ENCODE results near the gene PRKAB1. TPM values are rescaled to one million over a fixed set of nuclear protein-coding genes. Genes with fewer than 3 reads are reported as not detected.

Gene PRKAB1
- total RNA-seq, 4 donors from 2014 or later: 18.2 to 32.0 (median 25.4) TPM

- WGBS: 84% methylated on average over 3 of the region's 3 CpGs
- Histone ChIP-seq H3K4me3 (no peak overlapping the region), H3K36me3 (peaks cover 37 to 53% (median 48%) of the 10 kb centered on the region in 4 donors), H3K9me3 (no peaks in the 10 kb centered on the region), H3K4me1 (peaks cover 29 to 65% (median 46%) of the 10 kb centered on the region in 4 donors), H3K27me3 (no peaks in the 10 kb centered on the region), H3K27ac (replicated peaks in 1 of 4) (no peak overlapping the region)
- TF ChIP-seq EP300 (IDR thresholded peaks at IDR 0.05) (no peak), CTCF (IDR thresholded peaks at IDR 0.05) (no peak), POLR2AphosphoS5 (IDR thresholded peaks at IDR 0.05) (no peak), POLR2A (IDR thresholded peaks at IDR 0.05; ENCODE audit: low read depth) (no peak)
- intact Hi-C loops (cut with DNase I): no loop called here
- DNase-seq (ENCODE audit: extremely low spot score): no peak
Observed at GRCh38 chr12:119671070-119671469, 3.1 kb downstream of the PRKAB1 start.

GRCh38 chr12:119672194-119672593 is 4.3 kb downstream of the PRKAB1 start:
- intact Hi-C loops (cut with DNase I): no loop called here
- Histone ChIP-seq H3K27me3 (no peaks in the 10 kb centered on the region), H3K4me1 (peaks cover 26 to 57% (median 36%) of the 10 kb centered on the region in 4 donors), H3K9me3 (no peaks in the 10 kb centered on the region), H3K27ac (replicated peaks in 1 of 4) (peak overlapping the region in 1 of 4 donors; percentile 68), H3K36me3 (peaks cover 45 to 64% (median 59%) of the 10 kb centered on the region in 4 donors), H3K4me3 (no peak overlapping the region)
- no peak for DNase-seq (ENCODE audit: extremely low spot score)
- 92% methylated on average over 8 of the region's 8 CpGs for WGBS
- TF ChIP-seq EP300 (IDR thresholded peaks at IDR 0.05) (no peak), POLR2A (IDR thresholded peaks at IDR 0.05; ENCODE audit: low read depth) (no peak), POLR2AphosphoS5 (IDR thresholded peaks at IDR 0.05) (no peak), CTCF (IDR thresholded peaks at IDR 0.05) (no peak)

GRCh38 chr12:119673634-119674033 is 5.7 kb downstream of the PRKAB1 start:
- intact Hi-C loops (cut with DNase I): no loop called here
- no peak for DNase-seq (ENCODE audit: extremely low spot score)
- peak overlapping the region; percentile 38 to 68 (median 56) for H3K27ac ChIP-seq (replicated peaks in 1 of 4)

GRCh38 chr12:119674560-119674959 is 6.6 kb downstream of the PRKAB1 start:
- WGBS: 81% methylated on average over 4 of the region's 4 CpGs
- Histone ChIP-seq H3K36me3 (peaks cover 69 to 88% (median 82%) of the 10 kb centered on the region in 4 donors), H3K4me1 (peaks cover 17 to 47% (median 21%) of the 10 kb centered on the region in 4 donors), H3K9me3 (no peaks in the 10 kb centered on the region), H3K4me3 (no peak overlapping the region), H3K27ac (replicated peaks in 1 of 4) (peak overlapping the region; percentile 38 to 68 (median 56)), H3K27me3 (no peaks in the 10 kb centered on the region)
- intact Hi-C loops (cut with DNase I): no loop called here
- TF ChIP-seq POLR2A (IDR thresholded peaks at IDR 0.05; ENCODE audit: low read depth): no peak
- TF ChIP-seq CTCF (IDR thresholded peaks at IDR 0.05): no peak
- TF ChIP-seq EP300 (IDR thresholded peaks at IDR 0.05): no peak
- no peak for TF ChIP-seq POLR2AphosphoS5 (IDR thresholded peaks at IDR 0.05)
- no peak for DNase-seq (ENCODE audit: extremely low spot score)

More at GRCh38 chr12:119673634-119674033, 5.7 kb downstream of the PRKAB1 start:
- Histone ChIP-seq H3K27me3 (no peaks in the 10 kb centered on the region), H3K36me3 (peaks cover 60 to 79% (median 73%) of the 10 kb centered on the region in 4 donors), H3K4me3 (no peak overlapping the region), H3K9me3 (no peaks in the 10 kb centered on the region), H3K4me1 (peaks cover 21 to 53% (median 30%) of the 10 kb centered on the region in 4 donors)
- WGBS: 71% methylated on average over 7 of the region's 7 CpGs
- TF ChIP-seq POLR2AphosphoS5 (IDR thresholded peaks at IDR 0.05): peak; percentile 43 to 52
- TF ChIP-seq POLR2A (IDR thresholded peaks at IDR 0.05; ENCODE audit: low read depth): no peak

- Histone ChIP-seq H3K4me1 (peaks cover 12 to 33% (median 13%) of the 10 kb centered on the region in 4 donors), H3K27me3 (no peaks in the 10 kb centered on the region), H3K27ac (replicated peaks in 1 of 4) (no peak overlapping the region), H3K4me3 (no peak overlapping the region), H3K9me3 (no peaks in the 10 kb centered on the region), H3K36me3 (peaks cover 81 to 100% (median 97%) of the 10 kb centered on the region in 4 donors)
- TF ChIP-seq EP300 (IDR thresholded peaks at IDR 0.05): no peak
- DNase-seq (ENCODE audit: extremely low spot score): no peak
- 76% methylated on average over 9 of the region's 9 CpGs for WGBS
- intact Hi-C loops (cut with DNase I): no loop called here
Observed at GRCh38 chr12:119676022-119676421, 8.1 kb downstream of the PRKAB1 start.

GRCh38 chr12:119676573-119676972 is 8.6 kb downstream of the PRKAB1 start:
- no peaks in the 10 kb centered on the region for H3K27me3 ChIP-seq
- H3K4me3 ChIP-seq: no peak overlapping the region
- H3K9me3 ChIP-seq: no peaks in the 10 kb centered on the region
- DNase-seq (ENCODE audit: extremely low spot score): no peak
- TF ChIP-seq POLR2AphosphoS5 (IDR thresholded peaks at IDR 0.05) (no peak), CTCF (IDR thresholded peaks at IDR 0.05) (no peak), POLR2A (IDR thresholded peaks at IDR 0.05; ENCODE audit: low read depth) (no peak), EP300 (IDR thresholded peaks at IDR 0.05) (no peak)
- intact Hi-C loops (cut with DNase I): no loop called here
- H3K27ac ChIP-seq (replicated peaks in 1 of 4): no peak overlapping the region
- peaks cover 87 to 100% (median 99%) of the 10 kb centered on the region in 4 donors for H3K36me3 ChIP-seq
- WGBS: 89% methylated on average over 13 of the region's 13 CpGs
- H3K4me1 ChIP-seq: peaks cover 8 to 32% (median 13%) of the 10 kb centered on the region in 4 donors
